Keratinocyte (primary cell): ENCODE measurements around the gene HSPE1.

Source experiments
- EZH2 ChIP-seq: IDR thresholded peaks from one replicate; pipeline ENCODE4 v1.6.1; 2012; ENCODE audit warnings: inconsistent platforms, mild to moderate bottlenecking, low read length, moderate library complexity
- TF ChIP-seq, protein P1 (sequence below), 3 experiments: IDR thresholded peaks in 1 of 3; conservative IDR thresholded peaks in 1 of 3; optimal IDR thresholded peaks in 1 of 3; 2 replicates in 2 of 3; 3 replicates in 1 of 3; pipeline versions ENCODE3 to v1.5.1; 2011; ENCODE audit warnings: low read length in 3 of 3, mild to moderate bottlenecking in 3 of 3, moderate library complexity in 2 of 3, control low read depth in 1 of 3, inconsistent platforms in 1 of 3; ENCODE audit not compliant: insufficient read depth in 2 of 3; ENCODE audit errors: extremely low read depth in 1 of 3

DNA sequence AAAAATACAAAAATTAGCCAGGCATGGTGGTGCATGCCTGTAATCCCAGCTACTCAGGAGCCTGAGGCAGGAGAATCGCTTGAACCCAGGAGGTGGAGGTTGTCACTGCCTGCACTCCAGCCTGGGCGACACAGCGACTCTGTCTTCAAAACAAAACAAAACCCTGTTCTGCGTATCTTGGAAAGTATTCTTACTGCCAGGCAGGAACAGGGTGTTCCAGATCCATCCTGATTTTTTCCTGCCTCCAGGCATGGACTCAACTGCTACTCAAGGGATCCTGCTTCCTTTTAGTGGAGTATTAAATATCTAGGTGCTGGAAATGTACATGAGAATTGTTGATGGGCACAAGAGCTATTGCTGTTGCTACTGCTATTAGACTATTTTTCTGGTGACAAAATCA, 12.8 kb upstream of the HSPE1 start:
- TF ChIP-seq, protein P1, sequence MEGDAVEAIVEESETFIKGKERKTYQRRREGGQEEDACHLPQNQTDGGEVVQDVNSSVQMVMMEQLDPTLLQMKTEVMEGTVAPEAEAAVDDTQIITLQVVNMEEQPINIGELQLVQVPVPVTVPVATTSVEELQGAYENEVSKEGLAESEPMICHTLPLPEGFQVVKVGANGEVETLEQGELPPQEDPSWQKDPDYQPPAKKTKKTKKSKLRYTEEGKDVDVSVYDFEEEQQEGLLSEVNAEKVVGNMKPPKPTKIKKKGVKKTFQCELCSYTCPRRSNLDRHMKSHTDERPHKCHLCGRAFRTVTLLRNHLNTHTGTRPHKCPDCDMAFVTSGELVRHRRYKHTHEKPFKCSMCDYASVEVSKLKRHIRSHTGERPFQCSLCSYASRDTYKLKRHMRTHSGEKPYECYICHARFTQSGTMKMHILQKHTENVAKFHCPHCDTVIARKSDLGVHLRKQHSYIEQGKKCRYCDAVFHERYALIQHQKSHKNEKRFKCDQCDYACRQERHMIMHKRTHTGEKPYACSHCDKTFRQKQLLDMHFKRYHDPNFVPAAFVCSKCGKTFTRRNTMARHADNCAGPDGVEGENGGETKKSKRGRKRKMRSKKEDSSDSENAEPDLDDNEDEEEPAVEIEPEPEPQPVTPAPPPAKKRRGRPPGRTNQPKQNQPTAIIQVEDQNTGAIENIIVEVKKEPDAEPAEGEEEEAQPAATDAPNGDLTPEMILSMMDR (optimal IDR thresholded peaks at IDR 0.05 in 1 of 3, IDR thresholded peaks at IDR 0.05 in 1 of 3, conservative IDR thresholded peaks at IDR 0.05 in 1 of 3; ENCODE audit: extremely low read depth in 1 of 3, insufficient read depth in 2 of 3, low read length in 3 of 3), result no peak
- TF ChIP-seq EZH2, result no peak
